Panc1 (cell line): ENCODE measurements around the gene DCTPP1. TPM values are rescaled to one million over a fixed set of nuclear protein-coding genes. Genes with fewer than 3 reads are reported as not detected.

Source experiments
- ATAC-seq: fragments of 200-7000 bp; cut with Tn5 transposase; 2 replicates; pipeline ENCODE4 v1.9.1; 2020; ENCODE audit warnings: mild to moderate bottlenecking, moderate library complexity
- BruUV-seq: library from RNA; stranded (reverse); fragments of 400-500 nt; replicated peaks from 2 replicates; lab custom pipeline; 2021; lab: Mats Ljungman, UMichigan
- CTCF ChIA-PET: fragments of 300-600 bp; sonication (Branson Sonifier 250); formaldehyde crosslinking; loops from one replicate; lab custom pipeline; 2022; ENCODE audit warnings: antibody characterized with exemption; lab: Charles Lee
- POLR2A ChIA-PET: fragments of 300-600 bp; sonication (Branson Sonifier 250); formaldehyde crosslinking; loops from one replicate; lab custom pipeline; 2022; ENCODE audit warnings: antibody characterized with exemption; lab: Charles Lee
- DNase-seq: peaks from one replicate; pipeline ENCODE4 v3.0.0-alpha.2; 2010; ENCODE audit warnings: low read depth, low spot score
- H3K27ac ChIP-seq: 2 replicates; pipeline ENCODE4 v1.5.1; 2011; ENCODE audit warnings: mild to moderate bottlenecking, low read length, inconsistent platforms
- H3K27me3 ChIP-seq: fragments of 200-500 bp; sonication (Bioruptor generic); 2 replicates; pipeline ENCODE4 v1.6.0; 2014; ENCODE audit warnings: low read length, inconsistent platforms; ENCODE audit not compliant: control insufficient read depth, insufficient read depth
- H3K36me3 ChIP-seq: fragments of 200-500 bp; sonication (Bioruptor generic); 2 replicates; pipeline ENCODE4 v1.5.1; 2014; ENCODE audit warnings: inconsistent platforms, mild to moderate bottlenecking, low read length, moderate library complexity; ENCODE audit not compliant: control insufficient read depth, insufficient read depth
- H3K4me1 ChIP-seq: 2 replicates; pipeline ENCODE4 v1.5.1; 2011; ENCODE audit warnings: inconsistent platforms, mild to moderate bottlenecking, low read length, moderate library complexity; ENCODE audit not compliant: control insufficient read depth, insufficient read depth
- H3K4me3 ChIP-seq, 2 experiments: 2 replicates each; pipeline ENCODE4 v1.5.1; 2011 to 2012; ENCODE audit warnings: low read depth in 2 of 2, low read length in 2 of 2, mild to moderate bottlenecking in 2 of 2, inconsistent platforms in 1 of 2, moderate library complexity in 1 of 2
- H3K9me3 ChIP-seq: fragments of 200-500 bp; sonication (Bioruptor generic); 2 replicates; pipeline ENCODE4 v1.5.1; 2014; ENCODE audit warnings: low read depth, mild to moderate bottlenecking, inconsistent platforms, low read length, moderate library complexity; ENCODE audit not compliant: control insufficient read depth, insufficient read depth
- CTCF ChIP-seq: fragments of 450-650 bp; IDR thresholded peaks from 2 replicates; pipeline ENCODE4 v1.5.1; 2017; ENCODE audit warnings: mild to moderate bottlenecking
- POLR2AphosphoS5 ChIP-seq: IDR thresholded peaks from 2 replicates; pipeline ENCODE4 v1.6.1; 2012; ENCODE audit warnings: mild to moderate bottlenecking, low read depth, low read length, moderate library complexity
- REST ChIP-seq, 2 experiments: IDR thresholded peaks; 2 replicates each; pipeline ENCODE4 v1.6.1; 2011 to 2012; ENCODE audit warnings: low read depth in 2 of 2, control low read depth in 1 of 2, low read length in 1 of 2, mild to moderate bottlenecking in 1 of 2, moderate library complexity in 1 of 2; ENCODE audit not compliant: insufficient read depth in 1 of 2
- SIN3A ChIP-seq: IDR thresholded peaks from 2 replicates; pipeline ENCODE4 v1.6.1; 2012; ENCODE audit warnings: low read depth, mild to moderate bottlenecking, low read length, moderate library complexity, borderline replicate concordance; ENCODE audit not compliant: insufficient read depth
- TCF7L2 ChIP-seq: IDR thresholded peaks from 2 replicates; pipeline ENCODE4 v1.6.1; 2011; ENCODE audit warnings: mild to moderate bottlenecking, low read depth, low read length, inconsistent platforms
- in situ Hi-C: cut with HindIII; loops from 2 replicates; pipeline ENCODE4 v1.10.0; 2016; ENCODE audit warnings: low sequenced_read_pairs, low pct_unique_long_range_greater_than_20kb
- intact Hi-C: fragments of 100-400 bp; cut with micrococcal nuclease; formaldehyde crosslinking; loops from one replicate; pipeline ENCODE4 v1.10.0; 2022; ENCODE audit not compliant: unreplicated experiment
- total RNA-seq: library from RNA; stranded (reverse); gene quantifications from one replicate; pipeline ENCODE4 v1.2.1, GENCODE V29; 2021; ENCODE audit not compliant: unreplicated experiment

DCTPP1 gene
- total RNA-seq, 1 experiment from 2014 or later, result 120 TPM

GRCh38 chr16:30374538-30374937 is 55.3 kb downstream of the DCTPP1 start, which contains the start of gene MYL11:
Gene MYL11 (plus strand): TSS chr16:30374802. CDS start chr16:30374858, 56 bp downstream.
- DNase-seq (no peak), ATAC-seq (no peak)
- no TSS peak for BruUV-seq
- intact Hi-C loops, result no loop called here
- TF ChIP-seq SIN3A, result no peak
- TF ChIP-seq POLR2AphosphoS5, result no peak
- no peak for TF ChIP-seq REST (IDR thresholded peaks at IDR 0.05; ENCODE audit: insufficient read depth in 1 of 2, low read depth in 2 of 2, low read length in 1 of 2)
- TF ChIP-seq TCF7L2, result no peak
- TF ChIP-seq CTCF, result no peak
- peaks cover 10% of the 10 kb centered on the region for H3K4me1 ChIP-seq
- H3K9me3 ChIP-seq, result no peaks in the 10 kb centered on the region
- H3K36me3 ChIP-seq, result no peaks in the 10 kb centered on the region; the same call in 1 of the 2 replicates
- CTCF ChIA-PET, result no interaction called here
- no peak within 1 kb of the TSS for H3K4me3 ChIP-seq
- no peaks in the 10 kb centered on the region for H3K27me3 ChIP-seq
- no peak within 1 kb of the TSS for H3K27ac ChIP-seq
- POLR2A ChIA-PET, result interaction anchor here (0.5 kb wide), 1 partner anchor 52 kb away, joined by 14 read pairs; no protein-coding TSS in a partner anchor
- in situ Hi-C loops, result no loop called here

Other genes starting within 250 kb of the DCTPP1 start
- gene CORO1A, start 246.4 kb downstream of the DCTPP1 start, total RNA-seq, result 3.7 TPM
- 178 TPM for gene BOLA2B, start 236.4 kb downstream of the DCTPP1 start, total RNA-seq
- 18.5 TPM for gene SLX1A, start 236.2 kb downstream of the DCTPP1 start, total RNA-seq
- 16.8 TPM for gene SULT1A3, start 230.8 kb downstream of the DCTPP1 start, total RNA-seq
- gene NPIPB13, start 181.6 kb downstream of the DCTPP1 start, total RNA-seq, result 19.8 TPM
- gene CD2BP2, start 74.7 kb downstream of the DCTPP1 start, total RNA-seq, result 90.7 TPM
- 52.6 TPM for gene TBC1D10B, start 59.5 kb downstream of the DCTPP1 start, total RNA-seq
- not detected for gene MYL11, start 55.2 kb downstream of the DCTPP1 start, total RNA-seq
- gene SEPTIN1, start 47.5 kb downstream of the DCTPP1 start, total RNA-seq, result 1.7 TPM
- gene ZNF48, start 34.6 kb downstream of the DCTPP1 start, total RNA-seq, result 16.6 TPM
- 14.4 TPM for gene ZNF771, start 22.4 kb downstream of the DCTPP1 start, total RNA-seq
- gene SEPHS2, start 15.8 kb upstream of the DCTPP1 start, total RNA-seq, result 68.5 TPM
- 0.54 TPM for gene ITGAL, start 42.7 kb upstream of the DCTPP1 start, total RNA-seq
- gene ZNF768, start 96.5 kb upstream of the DCTPP1 start, total RNA-seq, result 68.3 TPM
- gene ZNF747, start 104.8 kb upstream of the DCTPP1 start, total RNA-seq, result 10.9 TPM
- gene ZNF764, start 128.3 kb upstream of the DCTPP1 start, total RNA-seq, result 16.7 TPM
- 7.7 TPM for gene ZNF688, start 141.7 kb upstream of the DCTPP1 start, total RNA-seq
- gene ZNF785, start 155.7 kb upstream of the DCTPP1 start, total RNA-seq, result 6.2 TPM
- 16.5 TPM for gene ZNF689, start 180.4 kb upstream of the DCTPP1 start, total RNA-seq
- gene PRR14, start 220.9 kb upstream of the DCTPP1 start, total RNA-seq, result 77.6 TPM
- 103 TPM for gene FBRS, start 228.4 kb upstream of the DCTPP1 start, total RNA-seq